MG63 (cell line): ENCODE data around the gene DLGAP1. TPM values are rescaled to one million over a fixed set of nuclear protein-coding genes. Genes with fewer than 3 reads are reported as not detected.

ENCODE experiments used
- DNase-seq: peaks from one replicate; pipeline ENCODE4 v3.0.0-alpha.2; 2020
- H3K27me3 ChIP-seq: fragments of 250-450 bp; sonication (Bioruptor Pico); 2 replicates; pipeline ENCODE4 v1.5.1; 2020; ENCODE audit warnings: mild to moderate bottlenecking, moderate library complexity
- H3K36me3 ChIP-seq: fragments of 250-450 bp; sonication (Bioruptor Pico); 2 replicates; pipeline ENCODE4 v1.5.1; 2020; ENCODE audit warnings: mild to moderate bottlenecking, moderate library complexity
- H3K4me3 ChIP-seq: fragments of 250-450 bp; sonication (Bioruptor Pico); 2 replicates; pipeline ENCODE4 v1.5.1; 2020; ENCODE audit warnings: mild to moderate bottlenecking, moderate library complexity
- H3K9me3 ChIP-seq: fragments of 250-450 bp; sonication (Bioruptor Pico); 2 replicates; pipeline ENCODE4 v1.5.1; 2020; ENCODE audit warnings: mild to moderate bottlenecking, moderate library complexity
- total RNA-seq: library from RNA; depleted of rRNA; stranded (reverse); fragments of >200 nt; shearing (Covaris generic); gene quantifications from 2 replicates; pipeline ENCODE4 v1.2.3, GENCODE V29; 2014; ENCODE audit warnings: low replicate concordance

DLGAP1 gene
- total RNA-seq, 1 experiment from 2014 or later: 3.4 TPM

- Histone ChIP-seq H3K36me3 (no peaks in the 10 kb centered on the region), H3K27me3 (no peaks in the 10 kb centered on the region), H3K4me3 (no peak overlapping the region), H3K9me3 (no peaks in the 10 kb centered on the region)
- no peak for DNase-seq
Measured at GRCh38 chr18:3782901-3783300, 672.2 kb downstream of the DLGAP1 start.

GRCh38 chr18:3777719-3778118 lies 677.4 kb downstream of the DLGAP1 start:
- DNase-seq: no peak
- Histone ChIP-seq H3K27me3 (no peaks in the 10 kb centered on the region), H3K4me3 (no peak overlapping the region), H3K36me3 (no peaks in the 10 kb centered on the region), H3K9me3 (no peaks in the 10 kb centered on the region)

- Histone ChIP-seq H3K9me3 (no peaks in the 10 kb centered on the region), H3K27me3 (no peaks in the 10 kb centered on the region), H3K4me3 (no peak overlapping the region), H3K36me3 (no peaks in the 10 kb centered on the region)
- DNase-seq: no peak
Measured at GRCh38 chr18:3777122-3777521, 678.0 kb downstream of the DLGAP1 start.

- no peaks in the 10 kb centered on the region for H3K27me3 ChIP-seq
- H3K9me3 ChIP-seq: no peaks in the 10 kb centered on the region
- no peaks in the 10 kb centered on the region for H3K36me3 ChIP-seq
- DNase-seq: no peak
- no peak overlapping the region for H3K4me3 ChIP-seq
Measured at GRCh38 chr18:3775996-3776395, 679.1 kb downstream of the DLGAP1 start.

- H3K36me3 ChIP-seq: no peaks in the 10 kb centered on the region
- H3K4me3 ChIP-seq: no peak overlapping the region
- DNase-seq: no peak
- no peaks in the 10 kb centered on the region for H3K9me3 ChIP-seq
- no peaks in the 10 kb centered on the region for H3K27me3 ChIP-seq
Measured at GRCh38 chr18:3773303-3773702, 681.8 kb downstream of the DLGAP1 start.

- Histone ChIP-seq H3K9me3 (no peaks in the 10 kb centered on the region; the same call in 1 of the 2 replicates), H3K27me3 (no peaks in the 10 kb centered on the region), H3K4me3 (peak overlapping the region; percentile 41), H3K36me3 (no peaks in the 10 kb centered on the region)
- peak; percentile 80 for DNase-seq
Measured at GRCh38 chr18:3771121-3771971, 683.8 kb downstream of the DLGAP1 start.

GRCh38 chr18:3761266-3761665 lies 693.8 kb downstream of the DLGAP1 start:
- no peak for DNase-seq
- no peaks in the 10 kb centered on the region for H3K27me3 ChIP-seq
- H3K4me3 ChIP-seq: no peak overlapping the region
- H3K36me3 ChIP-seq: no peaks in the 10 kb centered on the region
- peaks cover 14% of the 10 kb centered on the region for H3K9me3 ChIP-seq

GRCh38 chr18:3760741-3761140 lies 694.4 kb downstream of the DLGAP1 start:
- no peak overlapping the region for H3K4me3 ChIP-seq
- H3K27me3 ChIP-seq: no peaks in the 10 kb centered on the region
- H3K9me3 ChIP-seq: peaks cover 9% of the 10 kb centered on the region
- H3K36me3 ChIP-seq: no peaks in the 10 kb centered on the region
- no peak for DNase-seq

GRCh38 chr18:3759099-3759498 lies 696.0 kb downstream of the DLGAP1 start:
- Histone ChIP-seq H3K36me3 (no peaks in the 10 kb centered on the region), H3K4me3 (no peak overlapping the region), H3K27me3 (no peaks in the 10 kb centered on the region), H3K9me3 (peaks cover 6% of the 10 kb centered on the region)
- DNase-seq: no peak

- Histone ChIP-seq H3K36me3 (no peaks in the 10 kb centered on the region), H3K4me3 (no peak overlapping the region), H3K9me3 (peaks cover 6% of the 10 kb centered on the region), H3K27me3 (no peaks in the 10 kb centered on the region)
- DNase-seq: peak; percentile 22
Measured at GRCh38 chr18:3758531-3758930, 696.6 kb downstream of the DLGAP1 start.

GRCh38 chr18:3757361-3757760 lies 697.7 kb downstream of the DLGAP1 start:
- H3K4me3 ChIP-seq: no peak overlapping the region
- no peaks in the 10 kb centered on the region for H3K27me3 ChIP-seq
- DNase-seq: no peak
- peaks cover 6% of the 10 kb centered on the region for H3K9me3 ChIP-seq
- H3K36me3 ChIP-seq: no peaks in the 10 kb centered on the region

GRCh38 chr18:3753106-3753505 lies 702.0 kb downstream of the DLGAP1 start:
- no peak for DNase-seq
- no peak overlapping the region for H3K4me3 ChIP-seq
- peaks cover 4% of the 10 kb centered on the region for H3K9me3 ChIP-seq
- no peaks in the 10 kb centered on the region for H3K27me3 ChIP-seq
- no peaks in the 10 kb centered on the region for H3K36me3 ChIP-seq

GRCh38 chr18:3748086-3748485 lies 707.0 kb downstream of the DLGAP1 start:
- Histone ChIP-seq H3K27me3 (no peaks in the 10 kb centered on the region), H3K36me3 (no peaks in the 10 kb centered on the region), H3K4me3 (no peak overlapping the region), H3K9me3 (no peaks in the 10 kb centered on the region)
- DNase-seq: no peak

- no peak for DNase-seq
- H3K36me3 ChIP-seq: no peaks in the 10 kb centered on the region
- H3K4me3 ChIP-seq: no peak overlapping the region
- no peaks in the 10 kb centered on the region for H3K27me3 ChIP-seq
- no peaks in the 10 kb centered on the region for H3K9me3 ChIP-seq
Measured at GRCh38 chr18:3747176-3747973, 707.7 kb downstream of the DLGAP1 start.

GRCh38 chr18:3742541-3742940 lies 712.6 kb downstream of the DLGAP1 start:
- DNase-seq: no peak
- H3K4me3 ChIP-seq: no peak overlapping the region

GRCh38 chr18:3741333-3741732 lies 713.8 kb downstream of the DLGAP1 start:
- no peak for DNase-seq
- H3K9me3 ChIP-seq: no peaks in the 10 kb centered on the region
- no peaks in the 10 kb centered on the region for H3K27me3 ChIP-seq
- no peak overlapping the region for H3K4me3 ChIP-seq
- H3K36me3 ChIP-seq: no peaks in the 10 kb centered on the region

More at GRCh38 chr18:3742541-3742940, 712.6 kb downstream of the DLGAP1 start:
- Histone ChIP-seq H3K9me3 (no peaks in the 10 kb centered on the region), H3K36me3 (no peaks in the 10 kb centered on the region), H3K27me3 (no peaks in the 10 kb centered on the region)

- no peaks in the 10 kb centered on the region; the same call in 1 of the 2 replicates for H3K9me3 ChIP-seq
- DNase-seq: no peak
- H3K27me3 ChIP-seq: no peaks in the 10 kb centered on the region; the same call in 1 of the 2 replicates
- no peaks in the 10 kb centered on the region for H3K36me3 ChIP-seq
- H3K4me3 ChIP-seq: no peak overlapping the region
Measured at GRCh38 chr18:3728704-3729437, 726.2 kb downstream of the DLGAP1 start.
